ENCODE data around the gene CEMIP. TPM values are rescaled to one million over a fixed set of nuclear protein-coding genes. Genes with fewer than 3 reads are reported as not detected.

The CEMIP gene
- total RNA-seq, 4 donors from 2014 or later: 0.17 to 0.34 (median 0.26) TPM; not detected in 1

DNA sequence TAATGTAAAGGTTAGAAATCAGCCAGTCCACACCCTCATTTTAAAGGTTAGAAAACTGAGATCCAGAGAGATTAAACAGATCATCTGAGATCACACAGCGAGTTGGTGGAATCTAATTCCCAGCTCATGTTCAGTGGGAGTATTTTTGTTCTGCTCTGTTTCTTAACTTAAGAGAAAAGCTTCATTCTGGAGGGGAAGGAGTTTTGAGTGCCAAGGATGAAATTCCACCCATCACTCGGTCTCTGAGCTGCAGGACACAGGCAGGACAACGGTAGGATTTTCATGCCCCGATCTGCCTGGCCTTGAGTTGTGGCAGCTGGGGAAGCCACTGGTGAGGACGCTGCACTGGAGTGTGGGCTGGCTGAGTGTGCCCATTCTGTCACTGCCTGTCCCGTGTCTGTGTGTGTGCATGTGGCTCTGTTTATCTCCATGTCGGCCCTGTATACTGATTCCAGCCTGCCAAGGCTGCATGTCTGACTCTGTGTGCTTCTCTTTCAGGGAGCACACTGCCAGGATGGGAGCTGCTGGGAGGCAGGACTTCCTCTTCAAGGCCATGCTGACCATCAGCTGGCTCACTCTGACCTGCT is 94.3 kb downstream of the CEMIP start:
- no peaks in the 10 kb centered on the region for H3K36me3 ChIP-seq
- H3K27me3 ChIP-seq: no peaks in the 10 kb centered on the region
- H3K4me1 ChIP-seq: peaks cover 5 to 23% (median 18%) of the 10 kb centered on the region in 4 donors
- intact Hi-C loops (cut with DNase I): no loop called here
- H3K4me3 ChIP-seq: no peak overlapping the region
- WGBS: 83% methylated on average over 7 of the region's 7 CpGs
- DNase-seq (ENCODE audit: extremely low spot score): no peak
- TF ChIP-seq POLR2AphosphoS5 (IDR thresholded peaks at IDR 0.05): no peak
- no peak for TF ChIP-seq POLR2A (IDR thresholded peaks at IDR 0.05; ENCODE audit: low read depth)
- TF ChIP-seq, protein P1, sequence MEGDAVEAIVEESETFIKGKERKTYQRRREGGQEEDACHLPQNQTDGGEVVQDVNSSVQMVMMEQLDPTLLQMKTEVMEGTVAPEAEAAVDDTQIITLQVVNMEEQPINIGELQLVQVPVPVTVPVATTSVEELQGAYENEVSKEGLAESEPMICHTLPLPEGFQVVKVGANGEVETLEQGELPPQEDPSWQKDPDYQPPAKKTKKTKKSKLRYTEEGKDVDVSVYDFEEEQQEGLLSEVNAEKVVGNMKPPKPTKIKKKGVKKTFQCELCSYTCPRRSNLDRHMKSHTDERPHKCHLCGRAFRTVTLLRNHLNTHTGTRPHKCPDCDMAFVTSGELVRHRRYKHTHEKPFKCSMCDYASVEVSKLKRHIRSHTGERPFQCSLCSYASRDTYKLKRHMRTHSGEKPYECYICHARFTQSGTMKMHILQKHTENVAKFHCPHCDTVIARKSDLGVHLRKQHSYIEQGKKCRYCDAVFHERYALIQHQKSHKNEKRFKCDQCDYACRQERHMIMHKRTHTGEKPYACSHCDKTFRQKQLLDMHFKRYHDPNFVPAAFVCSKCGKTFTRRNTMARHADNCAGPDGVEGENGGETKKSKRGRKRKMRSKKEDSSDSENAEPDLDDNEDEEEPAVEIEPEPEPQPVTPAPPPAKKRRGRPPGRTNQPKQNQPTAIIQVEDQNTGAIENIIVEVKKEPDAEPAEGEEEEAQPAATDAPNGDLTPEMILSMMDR (IDR thresholded peaks at IDR 0.05): no peak
- TF ChIP-seq EP300 (IDR thresholded peaks at IDR 0.05): no peak
- H3K27ac ChIP-seq (replicated peaks in 1 of 4): no peak overlapping the region
- H3K9me3 ChIP-seq: no peaks in the 10 kb centered on the region

DNA sequence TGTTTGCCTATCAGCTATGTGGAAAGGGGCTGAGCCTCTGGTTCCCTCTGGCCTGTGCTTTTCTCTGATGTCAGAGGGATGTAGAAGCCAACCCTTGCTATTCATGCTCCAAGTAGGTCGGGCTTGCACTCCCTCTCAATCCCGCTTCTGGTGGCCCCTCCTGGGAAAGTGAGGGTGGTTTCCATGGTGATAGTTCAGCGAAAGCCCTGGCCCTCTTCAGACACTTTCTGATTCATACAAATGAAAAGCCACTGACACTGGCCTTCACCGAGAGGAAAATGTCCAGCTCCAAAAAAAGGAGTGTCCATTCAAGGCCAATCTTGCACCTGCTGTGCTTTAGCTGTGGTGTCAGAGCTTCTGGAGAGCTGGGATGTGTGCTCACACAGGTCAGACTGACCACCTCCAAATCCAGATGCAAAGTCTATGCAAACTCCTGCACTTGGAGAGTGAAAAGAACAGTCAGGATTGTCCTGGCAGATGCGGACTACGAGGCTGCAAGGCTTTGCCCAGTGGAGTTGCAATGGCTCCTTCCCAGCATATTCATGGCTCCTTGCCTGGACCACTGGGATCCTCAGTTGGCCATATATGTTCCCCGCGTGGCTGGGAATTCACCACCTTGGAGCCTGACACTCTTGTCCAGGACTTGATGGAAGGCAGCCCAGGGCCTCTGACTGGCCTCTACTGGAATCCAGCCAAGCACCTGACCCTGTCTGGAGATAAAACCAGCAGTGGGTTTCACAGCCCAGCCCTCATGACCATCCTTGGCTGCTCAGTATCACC is 96.6 kb downstream of the CEMIP start:
- Histone ChIP-seq H3K9me3 (no peaks in the 10 kb centered on the region), H3K36me3 (no peaks in the 10 kb centered on the region), H3K27ac (replicated peaks in 1 of 4) (no peak overlapping the region), H3K4me1 (peaks cover 5 to 16% (median 12%) of the 10 kb centered on the region in 4 donors), H3K4me3 (no peak overlapping the region), H3K27me3 (no peaks in the 10 kb centered on the region)
- intact Hi-C loops (cut with DNase I): no loop called here
- no peak for TF ChIP-seq EP300 (IDR thresholded peaks at IDR 0.05)
- WGBS: 55% methylated on average over 8 of the region's 8 CpGs
- DNase-seq (ENCODE audit: extremely low spot score): no peak

DNA sequence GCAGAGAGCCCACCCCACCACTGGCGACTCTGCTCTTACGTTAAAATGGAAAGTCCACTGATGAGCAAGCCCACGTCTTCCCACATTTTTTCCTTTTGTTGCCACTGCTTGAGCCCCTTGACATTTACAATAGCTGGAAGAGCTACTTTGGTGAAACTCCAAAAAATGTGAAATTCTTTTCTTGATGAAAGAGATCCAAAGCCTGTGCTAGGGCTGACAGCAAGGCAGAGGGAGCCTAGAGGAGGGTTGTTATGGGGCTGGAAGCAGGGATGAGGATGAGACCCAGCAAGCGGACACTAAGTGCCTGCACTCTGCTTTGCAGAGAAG is 97.1 kb downstream of the CEMIP start:
- H3K9me3 ChIP-seq: no peaks in the 10 kb centered on the region
- H3K4me1 ChIP-seq: peaks cover 5 to 16% (median 12%) of the 10 kb centered on the region in 4 donors
- H3K4me3 ChIP-seq: no peak overlapping the region
- 83% methylated on average over 4 of the region's 4 CpGs for WGBS
- no peak for DNase-seq (ENCODE audit: extremely low spot score)
- TF ChIP-seq POLR2A (IDR thresholded peaks at IDR 0.05; ENCODE audit: low read depth) (no peak), POLR2AphosphoS5 (IDR thresholded peaks at IDR 0.05) (no peak), EP300 (IDR thresholded peaks at IDR 0.05) (no peak)
- TF ChIP-seq, protein P1 (IDR thresholded peaks at IDR 0.05): no peak
- no peak overlapping the region for H3K27ac ChIP-seq (replicated peaks in 1 of 4)
- intact Hi-C loops (cut with DNase I): no loop called here
- H3K27me3 ChIP-seq: no peaks in the 10 kb centered on the region
- H3K36me3 ChIP-seq: no peaks in the 10 kb centered on the region

DNA sequence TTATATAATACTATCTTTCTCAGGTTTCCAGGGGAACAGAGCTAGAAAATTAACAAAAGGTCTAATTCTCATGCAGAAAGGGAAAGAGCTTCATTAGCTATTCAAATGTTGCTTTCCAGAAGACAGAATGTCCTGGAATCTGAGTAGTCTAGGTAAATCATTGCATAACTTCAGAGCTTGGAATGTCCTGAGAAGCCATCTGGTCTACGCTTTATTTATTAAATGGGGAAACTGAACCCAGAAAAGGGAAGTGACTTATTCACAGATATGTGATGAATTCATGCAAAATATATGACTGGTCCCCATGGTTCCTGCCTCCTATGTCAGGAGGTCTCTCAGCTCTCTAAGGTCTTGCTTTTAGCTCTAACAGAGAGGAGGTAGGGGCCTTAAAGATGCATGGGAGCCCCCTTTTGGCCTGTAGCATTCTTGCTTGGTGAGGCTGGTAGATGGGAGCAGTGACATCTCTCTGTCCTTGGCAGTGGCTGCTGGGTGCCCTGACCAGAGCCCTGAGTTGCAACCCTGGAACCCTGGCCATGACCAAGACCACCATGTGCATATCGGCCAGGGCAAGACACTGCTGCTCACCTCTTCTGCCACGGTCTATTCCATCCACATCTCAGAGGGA is 99.2 kb downstream of the CEMIP start:
- 87% methylated on average over 3 of the region's 3 CpGs for WGBS
- TF ChIP-seq, protein P1 (IDR thresholded peaks at IDR 0.05): no peak
- TF ChIP-seq EP300 (IDR thresholded peaks at IDR 0.05): no peak
- no peaks in the 10 kb centered on the region for H3K36me3 ChIP-seq
- H3K27me3 ChIP-seq: no peaks in the 10 kb centered on the region
- no peak overlapping the region for H3K4me3 ChIP-seq
- intact Hi-C loops (cut with DNase I): no loop called here
- no peaks in the 10 kb centered on the region for H3K9me3 ChIP-seq
- peaks cover 5 to 16% (median 12%) of the 10 kb centered on the region in 4 donors for H3K4me1 ChIP-seq
- no peak for DNase-seq (ENCODE audit: extremely low spot score)
- no peak overlapping the region for H3K27ac ChIP-seq (replicated peaks in 1 of 4)

DNA sequence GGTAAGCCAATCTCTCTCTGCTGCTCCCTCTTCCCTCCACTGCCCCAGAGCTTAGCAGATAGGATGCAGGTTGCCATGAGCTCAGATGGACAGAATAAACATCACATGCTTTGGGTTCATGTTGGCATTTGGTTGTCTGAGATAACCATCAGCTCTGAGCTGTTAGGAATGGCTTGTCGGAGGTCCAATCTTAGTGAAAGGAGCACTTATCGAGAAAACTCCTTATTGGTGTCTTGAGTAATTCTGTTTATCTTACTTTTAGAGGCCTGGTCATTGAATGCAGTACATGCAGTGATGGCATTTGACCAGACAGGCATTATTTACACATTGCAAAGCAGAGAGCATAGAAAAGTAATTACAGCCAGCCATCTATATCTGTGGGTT is 99.7 kb downstream of the CEMIP start:
- intact Hi-C loops (cut with DNase I): no loop called here

More for the DNA sequence above, 99.7 kb downstream of the CEMIP start:
- no peak overlapping the region for H3K4me3 ChIP-seq
- H3K4me1 ChIP-seq: peaks cover 5 to 16% (median 12%) of the 10 kb centered on the region in 4 donors
- WGBS: 100% methylated on average over 2 of the region's 2 CpGs
- H3K27me3 ChIP-seq: no peaks in the 10 kb centered on the region
- H3K9me3 ChIP-seq: no peaks in the 10 kb centered on the region
- TF ChIP-seq POLR2AphosphoS5 (IDR thresholded peaks at IDR 0.05): no peak
- TF ChIP-seq POLR2A (IDR thresholded peaks at IDR 0.05; ENCODE audit: low read depth): no peak
- TF ChIP-seq EP300 (IDR thresholded peaks at IDR 0.05): no peak
- TF ChIP-seq, protein P1 (IDR thresholded peaks at IDR 0.05): no peak
- H3K36me3 ChIP-seq: no peaks in the 10 kb centered on the region
- no peak for DNase-seq (ENCODE audit: extremely low spot score)
- no peak overlapping the region for H3K27ac ChIP-seq (replicated peaks in 1 of 4)
